Sciatic nerve (tissue), 2 donors: ENCODE data around the gene ATP13A2. TPM values are rescaled to one million over a fixed set of nuclear protein-coding genes. Genes with fewer than 3 reads are reported as not detected.
"Not testable (repeated sequence)": the region's sequence is repeated elsewhere in the genome, so short reads cannot be mapped to it uniquely, and the experiment has no call there.

Experiments used
- ATAC-seq: fragments of 200-7000 bp; cut with Tn5 transposase; one replicate; pipeline ENCODE4 v1.9.1; 2020; ENCODE audit warnings: mild to moderate bottlenecking, moderate library complexity
- DNase-seq: peaks from one replicate; pipeline ENCODE4 v3.0.0-alpha.2; 2020; ENCODE audit warnings: low spot score
- intact Hi-C: fragments of 100-400 bp; cut with DNase I; formaldehyde crosslinking; loops from one replicate; pipeline ENCODE4 v1.14.2; 2022
- total RNA-seq: library from RNA; stranded (reverse); fragmentation: NEBNext Ultra II Directional; extraction: Animal tissue kit (Norgen Biotek cat#: 25700); gene quantifications from one replicate; pipeline ENCODE4 v1.2.1, GENCODE V29; 2021
- donor health status: DM: no; HTN: no; CAD: no.
- donor health status: DM: no; HTN: no; CAD: no.

ATP13A2 gene
- total RNA-seq, 1 donor from 2014 or later: 40.8 TPM

DNA sequence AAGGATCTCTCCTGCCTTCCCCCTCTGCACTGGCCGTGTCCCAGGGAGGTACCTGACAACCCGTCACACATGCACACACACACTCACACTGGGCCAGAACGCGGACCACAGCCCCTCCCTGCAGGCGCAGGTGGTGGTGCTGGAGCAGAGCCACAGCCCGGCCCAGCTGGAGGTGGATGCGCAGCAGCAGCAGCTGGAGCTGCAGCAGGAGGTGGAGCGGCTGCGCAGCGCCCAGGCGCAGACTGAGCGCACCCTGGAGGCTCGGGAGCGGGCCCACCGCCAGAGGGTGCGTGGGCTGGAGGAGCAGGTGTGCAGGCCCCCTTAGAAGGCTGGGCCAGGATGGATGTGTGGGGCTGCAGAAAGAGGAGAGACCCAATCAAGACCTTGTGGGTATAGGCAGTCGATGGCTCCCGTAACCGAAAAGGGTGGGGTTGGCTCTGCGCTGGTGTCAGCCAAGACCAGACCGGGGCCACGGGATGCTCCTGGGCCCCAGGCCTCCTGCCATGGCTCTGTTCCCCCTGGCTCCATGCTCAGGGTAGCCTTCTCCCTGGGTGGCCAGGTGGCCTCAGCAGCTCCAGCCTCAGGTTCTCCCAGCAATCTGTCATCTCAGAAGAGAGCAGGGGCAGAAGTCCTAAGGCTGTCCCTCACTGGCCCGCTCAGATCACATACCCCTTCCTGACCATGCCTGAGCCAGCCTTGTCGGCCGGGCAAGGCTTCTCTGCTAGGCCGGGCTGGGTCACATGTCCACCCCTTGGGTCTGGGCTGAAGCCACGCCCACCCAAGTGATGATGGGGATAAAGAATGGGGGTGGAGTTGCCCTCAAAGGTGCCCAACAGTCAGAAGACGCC is 40.2 kb downstream of the ATP13A2 start:
- intact Hi-C loops: no loop called here
- ATAC-seq (peak; percentile 67), DNase-seq (no peak)

- intact Hi-C loops: no loop called here
- ATAC-seq (no peak), DNase-seq (no peak)
These were observed 41.4 kb downstream of the ATP13A2 start for GRCh38 chr1:16970132-16970910.

GRCh38 chr1:16969651-16970050 is 42.1 kb downstream of the ATP13A2 start:
- intact Hi-C loops: no loop called here
- ATAC-seq: no peak
- no peak for DNase-seq

DNA sequence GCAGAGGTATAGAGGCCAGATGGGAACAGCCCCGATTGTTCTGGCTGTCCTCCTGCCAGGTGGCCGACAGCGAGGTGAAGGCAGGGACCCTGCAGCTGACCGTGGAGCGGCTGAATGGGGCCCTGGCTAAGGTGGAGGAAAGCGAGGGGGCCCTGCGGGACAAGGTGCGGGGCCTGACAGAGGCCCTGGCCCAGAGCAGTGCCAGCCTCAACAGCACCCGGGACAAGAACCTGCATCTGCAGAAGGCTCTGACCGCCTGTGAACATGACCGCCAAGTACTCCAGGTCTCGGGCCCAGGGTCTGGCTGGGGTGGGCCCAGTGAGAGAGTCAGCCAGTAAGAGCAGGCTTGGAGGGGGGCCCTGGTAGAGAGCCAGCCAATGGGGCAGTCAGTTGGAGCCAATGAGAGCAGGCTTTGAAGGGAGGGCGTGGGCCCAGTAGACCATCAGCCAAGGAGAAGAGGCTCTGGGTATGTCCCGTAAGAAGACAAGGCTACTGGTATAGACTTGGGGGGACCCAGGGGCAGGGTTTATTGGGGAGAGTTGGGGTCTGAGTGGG is 42.6 kb downstream of the ATP13A2 start:
- DNase-seq (no peak), ATAC-seq (no peak)
- intact Hi-C loops: no loop called here

DNA sequence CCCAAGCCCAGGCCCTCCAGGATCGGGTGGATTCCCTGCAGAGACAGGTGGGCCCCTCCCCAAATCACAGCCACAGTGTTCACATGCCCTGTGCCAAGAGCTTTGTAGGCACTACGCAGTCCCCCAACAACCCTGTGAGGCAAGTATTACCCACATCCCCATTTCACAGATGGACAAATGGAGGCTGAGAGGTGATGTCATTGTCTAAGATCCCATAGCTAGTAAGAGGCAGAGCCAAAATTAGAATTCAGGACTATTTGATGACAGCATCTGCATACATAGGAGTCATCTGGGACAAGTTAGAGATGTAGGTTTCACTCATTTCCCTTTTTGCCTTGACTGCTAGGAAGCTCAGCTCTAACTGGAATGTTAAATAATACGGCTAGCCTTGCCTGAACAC is 43.4 kb downstream of the ATP13A2 start:
- ATAC-seq (no peak), DNase-seq (no peak)
- intact Hi-C loops: no loop called here

- ATAC-seq (no peak), DNase-seq (no peak)
- intact Hi-C loops: no loop called here
These were observed 43.8 kb downstream of the ATP13A2 start for GRCh38 chr1:16967962-16968361.

DNA sequence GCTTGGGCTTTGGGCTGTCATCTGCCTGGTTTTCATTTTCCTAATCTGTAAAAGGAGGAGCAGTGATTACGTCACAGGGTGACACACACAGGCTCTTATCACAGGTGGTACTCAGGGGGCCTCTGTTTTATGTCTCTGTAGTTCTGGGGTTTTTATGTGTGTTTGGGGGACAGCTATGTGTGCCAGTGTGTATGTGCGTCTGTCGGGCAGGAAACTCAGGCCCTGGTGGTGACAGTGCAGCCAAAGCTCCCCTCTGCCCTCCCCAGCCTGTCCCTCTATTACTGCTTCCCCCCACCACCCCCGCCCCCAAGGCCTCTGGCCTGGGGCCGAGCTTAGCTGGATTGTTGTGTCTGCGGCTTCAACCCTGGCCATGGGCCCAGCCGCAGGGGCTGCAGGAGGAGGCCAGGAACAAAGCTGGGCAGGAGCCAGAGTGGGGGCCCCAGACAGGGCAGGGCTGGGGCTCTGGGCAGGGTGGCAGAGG is 44.6 kb downstream of the ATP13A2 start:
- ATAC-seq (no peak), DNase-seq (no peak)
- intact Hi-C loops: no loop called here

- intact Hi-C loops: no loop called here
- DNase-seq: no peak
- ATAC-seq: no peak
These were observed 45.4 kb downstream of the ATP13A2 start for GRCh38 chr1:16966282-16966681.

DNA sequence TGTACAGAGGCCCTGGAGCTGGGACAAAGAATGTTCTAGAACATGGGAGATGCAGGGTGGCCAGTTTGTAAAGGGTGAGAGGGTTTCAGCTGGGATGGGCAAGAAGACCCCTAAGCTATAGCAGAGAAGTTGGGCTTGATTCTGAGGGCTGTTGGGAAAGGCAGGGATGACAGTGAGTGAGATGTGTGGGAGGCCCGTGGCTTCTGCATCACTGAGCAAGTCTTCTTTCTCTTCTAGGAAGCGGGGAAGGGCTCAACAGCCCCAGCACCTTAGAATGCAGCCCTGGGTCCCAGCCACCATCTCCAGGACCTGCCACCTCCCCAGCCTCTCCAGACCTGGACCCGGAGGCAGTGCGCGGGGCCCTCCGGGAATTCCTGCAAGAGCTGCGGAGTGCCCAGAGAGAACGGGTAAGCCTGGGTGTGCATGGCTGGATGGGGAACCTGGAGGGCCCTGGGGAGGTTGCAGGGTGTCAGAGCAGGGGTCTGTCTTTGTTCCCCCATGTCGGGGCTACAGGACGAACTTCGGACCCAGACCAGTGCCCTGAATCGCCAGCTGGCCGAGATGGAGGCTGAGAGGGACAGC is 46.2 kb downstream of the ATP13A2 start:
- DNase-seq: no peak
- no peak for ATAC-seq
- intact Hi-C loops: no loop called here

DNA sequence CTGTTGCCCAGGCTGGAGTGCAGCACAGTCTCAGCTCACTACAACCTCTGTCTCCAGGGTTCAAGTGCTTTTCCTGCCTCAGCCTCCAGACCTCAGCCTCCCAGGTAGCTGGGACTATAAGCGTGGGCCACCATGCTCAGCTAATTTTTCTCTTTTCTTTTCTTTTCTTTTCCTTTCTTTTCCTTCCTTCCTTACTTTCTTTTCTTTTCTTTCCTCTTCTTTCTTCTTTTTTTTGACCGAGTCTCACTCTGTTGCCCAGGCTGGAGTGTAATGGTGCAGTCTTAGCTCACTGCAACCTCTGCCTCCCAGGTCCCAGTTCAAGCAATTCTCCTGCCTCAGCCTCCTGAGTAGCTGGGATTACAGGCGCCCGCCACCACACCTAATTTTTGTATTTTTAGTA is 47.6 kb downstream of the ATP13A2 start:
- intact Hi-C loops: not testable (repeated sequence)

GRCh38 chr1:16961297-16962133 is 50.2 kb downstream of the ATP13A2 start:
- ATAC-seq (no peak), DNase-seq (no peak)
- intact Hi-C loops: no loop called here

More for the DNA sequence above, 47.6 kb downstream of the ATP13A2 start:
- not testable (repeated sequence) for ATAC-seq, DNase-seq

GRCh38 chr1:16960560-16961296 is 51.0 kb downstream of the ATP13A2 start:
- DNase-seq: peak; percentile 91
- intact Hi-C loops: no loop called here
- ATAC-seq: peak; percentile 77

DNA sequence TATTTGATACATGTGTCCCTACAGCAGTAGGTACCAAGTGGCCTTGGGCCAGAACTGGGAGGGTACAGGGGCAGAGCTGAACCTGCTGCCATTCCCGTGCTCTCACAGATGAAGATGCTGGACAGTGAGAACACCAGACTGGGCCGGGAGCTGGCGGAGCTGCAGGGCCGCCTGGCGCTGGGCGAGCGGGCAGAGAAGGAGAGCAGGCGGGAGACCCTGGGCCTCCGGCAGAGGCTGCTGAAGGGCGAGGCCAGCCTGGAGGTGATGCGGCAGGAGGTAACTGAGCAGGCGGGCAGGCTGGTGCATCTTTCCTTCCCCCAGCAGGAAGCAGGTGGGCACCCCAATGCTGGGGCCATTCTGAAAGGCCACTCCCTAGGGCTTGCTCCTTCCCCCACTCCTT is 53.3 kb downstream of the ATP13A2 start:
- ATAC-seq: no peak
- intact Hi-C loops: no loop called here

GRCh38 chr1:16957731-16958130 is 54.0 kb downstream of the ATP13A2 start:
- no peak for ATAC-seq
- intact Hi-C loops: no loop called here
- no peak for DNase-seq

More for the DNA sequence above, 53.3 kb downstream of the ATP13A2 start:
- DNase-seq: no peak

GRCh38 chr1:16956775-16957174 is 55.0 kb downstream of the ATP13A2 start:
- intact Hi-C loops: no loop called here
- no peak for ATAC-seq
- no peak for DNase-seq

DNA sequence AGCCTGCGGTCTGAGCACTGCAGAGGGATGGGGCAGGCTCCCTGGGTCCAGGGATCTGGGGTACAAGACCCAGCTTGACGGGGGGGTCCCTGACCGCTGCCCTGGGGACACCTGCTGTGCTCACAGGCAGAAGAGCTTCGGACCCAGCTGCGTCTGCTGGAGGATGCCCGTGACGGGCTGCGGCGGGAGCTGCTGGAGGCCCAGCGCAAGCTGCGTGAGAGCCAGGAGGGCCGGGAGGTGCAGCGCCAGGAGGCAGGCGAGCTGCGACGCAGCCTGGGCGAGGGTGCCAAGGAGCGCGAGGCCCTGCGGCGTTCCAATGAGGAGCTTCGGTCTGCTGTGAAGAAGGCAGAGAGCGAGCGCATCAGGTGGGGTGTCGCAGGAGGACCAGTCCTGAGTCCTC is 56.5 kb downstream of the ATP13A2 start:
- no peak for DNase-seq
- no peak for ATAC-seq
- intact Hi-C loops: no loop called here

GRCh38 chr1:16954579-16954978 is 57.1 kb downstream of the ATP13A2 start:
- DNase-seq: no peak
- ATAC-seq: no peak
- intact Hi-C loops: loop anchor here (5.0 kb wide), 1 partner anchor 93 kb away; no protein-coding TSS in a partner anchor

DNA sequence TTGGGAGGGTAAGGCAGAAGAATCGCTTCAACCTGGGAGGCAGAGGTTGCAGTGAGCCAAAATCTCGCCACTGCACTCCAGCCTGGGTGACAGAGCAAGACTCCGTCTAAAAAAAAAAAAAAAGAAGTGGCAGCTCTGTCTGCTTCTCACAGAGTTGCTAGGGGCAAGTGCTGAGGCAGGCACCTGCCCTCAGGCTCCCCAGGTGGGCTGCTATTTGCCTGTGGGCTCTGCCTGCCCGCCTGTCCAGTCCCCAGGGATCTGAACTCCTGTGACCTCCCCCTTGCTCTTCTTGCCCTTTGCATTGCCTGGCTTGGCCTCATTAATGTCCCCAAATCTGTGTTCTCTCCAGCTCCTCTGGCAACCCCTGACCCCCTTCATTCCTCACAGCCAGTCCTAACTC is 59.4 kb downstream of the ATP13A2 start:
- not testable (repeated sequence) for DNase-seq, ATAC-seq
- intact Hi-C loops: loop anchor here (5.0 kb wide), 1 partner anchor 95 kb away; no protein-coding TSS in a partner anchor
